HFFc6 (cell line): ENCODE data around the gene SLC9A4. TPM values are rescaled to one million over a fixed set of nuclear protein-coding genes. Genes with fewer than 3 reads are reported as not detected.

Source experiments
- DNase-seq: peaks from one replicate; pipeline ENCODE4 v3.0.0-alpha.2; 2018
- H3K27ac Mint-ChIP-seq: 2 replicates; pipeline ENCODE4 v1.8.0; 2020; ENCODE audit warnings: mild to moderate bottlenecking, mixed read lengths
- H3K27me3 Mint-ChIP-seq: 2 replicates; pipeline ENCODE4 v1.8.0; 2021; ENCODE audit warnings: mild to moderate bottlenecking, moderate library complexity, mixed read lengths; ENCODE audit not compliant: insufficient read depth
- H3K36me3 Mint-ChIP-seq: 2 replicates; pipeline ENCODE4 v1.8.0; 2021; ENCODE audit warnings: low read depth, mixed read lengths
- H3K4me1 Mint-ChIP-seq: 2 replicates; pipeline ENCODE4 v1.8.0; 2020; ENCODE audit warnings: low read depth, mixed read lengths
- H3K4me3 Mint-ChIP-seq: 2 replicates; pipeline ENCODE4 v1.8.0; 2020; ENCODE audit warnings: mild to moderate bottlenecking, moderate library complexity, mixed read lengths
- H3K9me3 Mint-ChIP-seq: 2 replicates; pipeline ENCODE4 v1.8.0; 2020; ENCODE audit warnings: mild to moderate bottlenecking, mixed read lengths
- CTCF ChIP-seq: fragments of 200-600 bp; sonication (generic); IDR thresholded peaks from 2 replicates; pipeline ENCODE4 v1.5.0; 2021; ENCODE audit warnings: antibody characterized with exemption, mild to moderate bottlenecking
- total RNA-seq, 6 experiments: library from RNA; stranded (reverse); fragmentation: NEBNext Ultra II Directional; extraction: Animal tissue kit (Norgen Biotek cat#: 25700); gene quantifications; 2 replicates in 1 of 6; 3 replicates in 5 of 6; pipeline ENCODE4 v1.2.3, GENCODE V29; 2021

SLC9A4 gene
- total RNA-seq, 6 experiments from 2014 or later, result 0.05 TPM; not detected in 5

- no peak for TF ChIP-seq CTCF
- no peaks in the 10 kb centered on the region for H3K4me1 Mint-ChIP-seq
- no peak overlapping the region for H3K27ac Mint-ChIP-seq
Observed at GRCh38 chr2:102527086-102527485, 54.1 kb downstream of the SLC9A4 start.

GRCh38 chr2:102538491-102538890, 65.5 kb downstream of the SLC9A4 start:
- no peaks in the 10 kb centered on the region for H3K27me3 Mint-ChIP-seq
- TF ChIP-seq CTCF, result no peak
- no peaks in the 10 kb centered on the region for H3K36me3 Mint-ChIP-seq
- H3K4me3 Mint-ChIP-seq, result no peak overlapping the region
- no peak for DNase-seq
- no peaks in the 10 kb centered on the region for H3K9me3 Mint-ChIP-seq
- H3K27ac Mint-ChIP-seq, result no peak overlapping the region
- H3K4me1 Mint-ChIP-seq, result no peaks in the 10 kb centered on the region

More at GRCh38 chr2:102527086-102527485, 54.1 kb downstream of the SLC9A4 start:
- H3K4me3 Mint-ChIP-seq, result no peak overlapping the region
- DNase-seq, result no peak
- no peaks in the 10 kb centered on the region for H3K36me3 Mint-ChIP-seq
- no peaks in the 10 kb centered on the region for H3K9me3 Mint-ChIP-seq
- peaks cover 4% of the 10 kb centered on the region; the same call in 1 of the 2 replicates for H3K27me3 Mint-ChIP-seq

- no peak for DNase-seq
- Mint-ChIP-seq H3K4me3 (no peak overlapping the region), H3K27ac (no peak overlapping the region), H3K9me3 (no peaks in the 10 kb centered on the region), H3K4me1 (no peaks in the 10 kb centered on the region), H3K27me3 (no peaks in the 10 kb centered on the region), H3K36me3 (no peaks in the 10 kb centered on the region)
- TF ChIP-seq CTCF, result no peak
Observed at GRCh38 chr2:102540882-102541281, 67.9 kb downstream of the SLC9A4 start.

GRCh38 chr2:102544182-102544581, 71.2 kb downstream of the SLC9A4 start:
- no peaks in the 10 kb centered on the region for H3K27me3 Mint-ChIP-seq
- DNase-seq, result no peak
- no peak overlapping the region for H3K27ac Mint-ChIP-seq
- H3K9me3 Mint-ChIP-seq, result 0 out of 2 replicates have a peak, but pooled peaks cover 3% of the 10 kb centered on the region
- H3K4me3 Mint-ChIP-seq, result no peak overlapping the region
- TF ChIP-seq CTCF, result no peak
- H3K36me3 Mint-ChIP-seq, result no peaks in the 10 kb centered on the region
- no peaks in the 10 kb centered on the region for H3K4me1 Mint-ChIP-seq

GRCh38 chr2:102547462-102547861, 74.4 kb downstream of the SLC9A4 start:
- no peaks in the 10 kb centered on the region for H3K36me3 Mint-ChIP-seq
- H3K9me3 Mint-ChIP-seq, result peaks cover 14% of the 10 kb centered on the region; the same call in 1 of the 2 replicates
- H3K4me1 Mint-ChIP-seq, result no peaks in the 10 kb centered on the region
- no peak for TF ChIP-seq CTCF
- no peaks in the 10 kb centered on the region for H3K27me3 Mint-ChIP-seq
- H3K4me3 Mint-ChIP-seq, result no peak overlapping the region
- no peak for DNase-seq
- H3K27ac Mint-ChIP-seq, result no peak overlapping the region

- Mint-ChIP-seq H3K9me3 (peaks cover 14% of the 10 kb centered on the region; the same call in 1 of the 2 replicates), H3K36me3 (no peaks in the 10 kb centered on the region), H3K27me3 (no peaks in the 10 kb centered on the region), H3K27ac (no peak overlapping the region), H3K4me3 (no peak overlapping the region), H3K4me1 (no peaks in the 10 kb centered on the region)
- TF ChIP-seq CTCF, result no peak
- DNase-seq, result no peak
Observed at GRCh38 chr2:102549027-102549426, 76.0 kb downstream of the SLC9A4 start.
